ENCODE measurements around the gene CLRN1.

DNA sequence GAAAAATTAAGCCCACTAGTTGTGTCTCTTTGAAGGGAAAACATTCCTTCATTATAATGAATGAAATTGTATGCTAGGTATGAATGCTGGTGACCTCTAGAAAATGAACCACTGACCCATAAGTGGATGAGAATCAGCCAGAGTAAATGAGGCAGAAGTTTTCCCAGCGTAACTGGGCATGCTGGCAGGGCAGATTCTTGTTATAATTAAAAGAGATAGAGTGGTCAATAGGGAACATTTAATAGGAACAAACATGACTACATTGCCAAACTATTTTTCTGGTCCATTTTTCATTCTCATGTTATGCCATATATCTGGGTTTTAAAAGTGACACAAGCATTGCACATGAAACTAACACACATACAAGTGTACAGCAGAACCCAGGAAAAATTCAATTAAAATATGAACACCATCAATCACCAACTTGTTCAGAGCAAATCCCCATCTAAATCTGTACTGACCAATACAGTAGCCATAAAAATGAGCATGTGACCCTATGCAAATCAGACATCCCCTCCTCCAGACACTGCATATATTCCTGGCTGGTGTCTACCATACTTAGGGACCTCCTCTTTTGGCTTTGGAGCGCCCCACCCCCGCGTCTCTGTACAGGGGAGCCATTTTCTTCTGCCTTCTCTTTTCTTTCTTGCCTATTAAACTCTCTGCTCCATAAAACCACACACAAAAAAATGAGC, 4.0 kb downstream of the CLRN1 start:
- TF ChIP-seq, protein P1, sequence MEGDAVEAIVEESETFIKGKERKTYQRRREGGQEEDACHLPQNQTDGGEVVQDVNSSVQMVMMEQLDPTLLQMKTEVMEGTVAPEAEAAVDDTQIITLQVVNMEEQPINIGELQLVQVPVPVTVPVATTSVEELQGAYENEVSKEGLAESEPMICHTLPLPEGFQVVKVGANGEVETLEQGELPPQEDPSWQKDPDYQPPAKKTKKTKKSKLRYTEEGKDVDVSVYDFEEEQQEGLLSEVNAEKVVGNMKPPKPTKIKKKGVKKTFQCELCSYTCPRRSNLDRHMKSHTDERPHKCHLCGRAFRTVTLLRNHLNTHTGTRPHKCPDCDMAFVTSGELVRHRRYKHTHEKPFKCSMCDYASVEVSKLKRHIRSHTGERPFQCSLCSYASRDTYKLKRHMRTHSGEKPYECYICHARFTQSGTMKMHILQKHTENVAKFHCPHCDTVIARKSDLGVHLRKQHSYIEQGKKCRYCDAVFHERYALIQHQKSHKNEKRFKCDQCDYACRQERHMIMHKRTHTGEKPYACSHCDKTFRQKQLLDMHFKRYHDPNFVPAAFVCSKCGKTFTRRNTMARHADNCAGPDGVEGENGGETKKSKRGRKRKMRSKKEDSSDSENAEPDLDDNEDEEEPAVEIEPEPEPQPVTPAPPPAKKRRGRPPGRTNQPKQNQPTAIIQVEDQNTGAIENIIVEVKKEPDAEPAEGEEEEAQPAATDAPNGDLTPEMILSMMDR (IDR thresholded peaks at IDR 0.05) = no peak
- no peak for TF ChIP-seq EP300 (IDR thresholded peaks at IDR 0.05)
- TF ChIP-seq POLR2A (IDR thresholded peaks at IDR 0.05) = no peak
